ENCODE results near the gene GUCY1B1. TPM values are rescaled to one million over a fixed set of nuclear protein-coding genes. Genes with fewer than 3 reads are reported as not detected.

Gene GUCY1B1
- total and polyA plus RNA-seq, 9 of the 15 experiments (the other 6 are each of a cell fraction or from before 2014, with no cell fraction given), result not detected

- TF ChIP-seq REST (IDR thresholded peaks at IDR 0.05; ENCODE audit: borderline replicate concordance) (no peak), REST (CRISPR knock-in tag; IDR thresholded peaks at IDR 0.05; ENCODE audit: low read depth) (no peak), C11orf30 (IDR thresholded peaks at IDR 0.05; ENCODE audit: low read depth) (no peak)
Observed at GRCh38 chr4:155837203-155837796, 78.5 kb downstream of the GUCY1B1 start (continued).

GRCh38 chr4:155842080-155842479, 83.3 kb downstream of the GUCY1B1 start:
- FAIRE-seq (no peak), ATAC-seq (no peak), DNase-seq (ENCODE audit: extremely low read depth in 1 of 4, low spot score in 3 of 4) (no peak)
- Histone ChIP-seq H3K4me3 (no peak overlapping the region), H3K4me2 (ENCODE audit: insufficient read depth, low read length) (no peak overlapping the region), H3K36me3 (ENCODE audit: control insufficient read depth, insufficient read depth, low read length) (no peaks in the 10 kb centered on the region), H3K79me2 (ENCODE audit: control insufficient read depth, insufficient read depth, low read length) (no peaks in the 10 kb centered on the region), H3K27me3 (ENCODE audit: control insufficient read depth in 2 of 2, insufficient read depth in 2 of 2, low read length in 2 of 2) (no peaks in the 10 kb centered on the region), H2AFZ (ENCODE audit: low read depth, low read length) (no peak overlapping the region), H3K9ac (ENCODE audit: insufficient read depth in 1 of 2, low read depth in 2 of 2, low read length in 2 of 2) (no peak overlapping the region), H3K9me3 (replicated peaks; ENCODE audit: control insufficient read depth, insufficient read depth, low read depth, low read length) (no peaks in the 10 kb centered on the region), H3K4me1 (replicated peaks in 1 of 2; ENCODE audit: control insufficient read depth in 2 of 2, insufficient read depth in 2 of 2, low read length in 2 of 2) (no peaks in the 10 kb centered on the region), H3K27ac (ENCODE audit: extremely low read depth, low read depth, low read length) (no peak overlapping the region), H3K9me1 (ENCODE audit: control insufficient read depth, insufficient read depth, low read length) (no peaks in the 10 kb centered on the region), H4K20me1 (replicated peaks; ENCODE audit: control insufficient read depth, insufficient read depth, low read length) (no peaks in the 10 kb centered on the region)
- in situ Hi-C loops (cut with MboI) (no loop called here), intact Hi-C loops (cut with micrococcal nuclease) (no loop called here)
- CTCF ChIA-PET (ENCODE audit: low intra/inter-chr PET ratio), result no interaction called here
- BruUV-seq (replicated peaks), result no TSS peak
- POLR2A ChIA-PET, result no interaction called here
- TF ChIP-seq NFXL1 (CRISPR knock-in tag; IDR thresholded peaks at IDR 0.05) (no peak), ZNF134 (CRISPR knock-in tag; conservative IDR thresholded peaks at IDR 0.05) (no peak), SMARCA5 (IDR thresholded peaks at IDR 0.05) (no peak), GTF3C2 (IDR thresholded peaks at IDR 0.05; ENCODE audit: borderline replicate concordance, extremely low read depth, insufficient read length) (no peak), TFAP4 (CRISPR knock-in tag; IDR thresholded peaks at IDR 0.05; ENCODE audit: borderline replicate concordance) (no peak), ZKSCAN3 (CRISPR knock-in tag; IDR thresholded peaks at IDR 0.05) (no peak)
